GM19035 (cell line): ENCODE data around the gene EEF1A2.
"Not testable (repeated sequence)": the region's sequence is repeated elsewhere in the genome, so short reads cannot be mapped to it uniquely, and the experiment has no call there.

Source experiments
- ATAC-seq: cut with Tn5 transposase; IDR thresholded peaks from one replicate; pipeline ENCODE4 v1.9.1; 2021; ENCODE audit not compliant: unreplicated experiment

The EEF1A2 gene

DNA sequence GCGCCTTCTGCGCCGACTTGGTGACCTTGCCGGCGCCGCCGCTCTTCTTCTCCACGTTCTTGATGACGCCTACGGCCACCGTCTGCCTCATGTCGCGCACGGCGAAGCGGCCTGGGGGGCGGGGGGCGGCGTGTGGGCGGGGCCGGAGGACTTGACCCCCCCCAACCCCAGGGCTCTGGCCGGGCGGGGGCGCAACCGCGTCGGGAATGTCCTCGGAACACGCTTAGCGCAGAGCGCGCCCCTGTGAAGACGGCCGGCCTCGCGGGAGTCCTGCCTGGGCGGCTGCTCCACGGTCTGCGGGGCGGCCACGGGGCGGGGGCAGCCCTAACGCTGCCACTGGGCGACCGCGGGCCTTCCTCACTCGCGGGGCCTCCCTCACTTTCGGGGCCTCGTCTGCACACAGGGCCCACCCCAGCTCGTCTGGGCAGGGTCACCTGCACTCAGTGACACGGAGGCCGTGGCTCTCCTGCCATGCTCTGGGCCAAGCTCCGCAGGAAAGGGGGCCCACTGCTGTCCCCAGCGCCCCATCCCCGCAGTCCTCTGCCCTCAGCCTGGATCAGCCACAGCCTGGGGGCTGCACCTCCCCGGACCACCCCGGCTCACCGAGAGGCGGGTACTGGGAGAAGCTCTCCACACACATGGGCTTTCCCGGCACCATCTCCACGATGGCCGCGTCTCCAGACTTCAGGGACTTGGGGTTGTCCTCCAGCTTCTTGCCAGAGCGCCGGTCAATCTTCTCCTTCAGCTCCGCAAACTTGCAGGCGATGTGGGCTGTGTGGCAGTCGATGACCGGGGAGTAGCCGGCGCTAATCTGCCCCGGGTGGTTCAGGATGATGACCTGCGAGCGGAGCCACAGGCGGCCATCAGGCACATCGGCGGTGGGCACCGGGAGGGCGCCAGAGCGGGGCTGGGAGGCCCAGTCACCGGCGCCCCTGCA is 10.3 kb downstream of the EEF1A2 start:
- no peak for ATAC-seq

DNA sequence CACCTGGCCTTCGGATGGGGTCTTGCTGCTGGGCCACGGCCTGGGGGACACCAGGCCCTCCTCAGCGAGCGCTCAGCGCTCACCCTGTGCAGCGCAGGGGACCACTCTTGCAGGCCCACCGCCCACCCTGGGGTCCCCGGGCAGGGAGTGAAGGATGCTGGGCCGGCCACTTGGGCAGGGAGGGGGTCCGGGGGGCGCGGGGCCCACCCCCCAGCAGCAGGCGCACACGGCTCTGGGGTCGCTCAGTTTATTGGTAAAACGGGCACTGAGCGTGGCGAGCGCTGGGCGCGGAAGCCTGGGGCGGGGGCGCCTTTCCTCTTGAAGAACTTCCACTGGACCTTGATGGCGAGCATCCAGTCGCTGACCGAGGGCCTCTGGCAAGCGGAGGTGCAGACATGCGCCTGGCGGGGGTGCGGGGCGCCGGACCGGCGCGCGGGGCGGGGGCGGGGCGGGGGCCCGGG is 11.1 kb downstream of the EEF1A2 start:
- no peak for ATAC-seq

DNA sequence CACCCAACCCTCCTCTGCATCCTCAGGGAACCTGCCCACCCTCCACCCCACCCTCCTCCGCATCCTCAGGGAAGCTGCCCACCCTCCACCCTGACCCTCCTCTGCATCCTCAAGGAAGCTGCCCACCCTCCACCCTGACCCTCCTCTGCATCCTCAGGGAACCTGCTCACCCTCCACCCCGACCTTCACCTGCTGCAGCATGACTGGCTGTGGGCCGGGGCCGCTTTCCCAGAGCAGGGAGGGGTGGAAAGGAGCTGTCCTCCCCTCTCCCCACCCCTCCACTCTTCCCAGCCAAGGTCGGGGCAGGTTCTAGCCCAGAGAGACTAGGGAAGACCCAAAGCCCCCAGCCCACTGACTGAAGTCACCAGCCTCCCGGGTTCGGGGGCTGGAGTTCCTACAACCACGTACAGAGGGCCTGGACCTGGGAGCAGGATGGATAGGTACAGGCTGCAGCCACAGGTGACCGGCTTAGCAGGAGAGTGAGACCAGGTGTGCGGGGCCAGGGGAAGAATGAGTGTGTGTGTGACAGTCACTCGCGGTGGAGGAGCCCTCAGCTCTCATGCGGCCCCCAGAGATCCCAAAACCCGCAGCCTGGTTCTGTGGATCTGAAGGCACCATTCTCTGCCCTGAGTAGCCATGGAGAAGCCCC is 11.6 kb downstream of the EEF1A2 start:
- ATAC-seq: no peak

DNA sequence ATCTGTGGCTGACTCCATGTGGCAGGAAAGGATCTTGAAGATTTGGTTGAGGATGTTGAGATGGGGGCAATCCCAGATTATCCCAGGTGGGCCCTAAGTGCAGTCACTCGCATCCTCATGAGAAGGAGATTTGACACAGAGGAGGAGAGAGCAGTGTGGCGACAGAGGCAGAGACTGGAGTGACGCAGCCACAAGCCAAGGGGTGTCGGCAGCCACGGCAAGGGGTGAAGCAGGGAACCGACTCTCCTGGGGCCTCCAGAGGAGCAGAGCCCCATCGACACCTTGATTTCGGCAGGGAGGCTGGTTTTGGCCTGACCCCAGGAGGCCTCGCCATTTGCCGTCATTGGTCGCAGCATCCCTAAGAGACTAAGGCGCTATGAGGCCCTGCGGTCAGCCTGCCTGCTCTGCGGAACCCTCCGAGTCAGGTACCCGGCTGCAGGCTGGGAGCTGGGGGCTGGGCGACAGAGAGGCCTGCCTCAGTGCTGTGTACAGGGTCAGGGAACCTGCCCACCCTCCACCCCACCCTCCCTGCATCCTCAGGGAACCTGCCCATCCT is 12.5 kb downstream of the EEF1A2 start:
- no peak for ATAC-seq

DNA sequence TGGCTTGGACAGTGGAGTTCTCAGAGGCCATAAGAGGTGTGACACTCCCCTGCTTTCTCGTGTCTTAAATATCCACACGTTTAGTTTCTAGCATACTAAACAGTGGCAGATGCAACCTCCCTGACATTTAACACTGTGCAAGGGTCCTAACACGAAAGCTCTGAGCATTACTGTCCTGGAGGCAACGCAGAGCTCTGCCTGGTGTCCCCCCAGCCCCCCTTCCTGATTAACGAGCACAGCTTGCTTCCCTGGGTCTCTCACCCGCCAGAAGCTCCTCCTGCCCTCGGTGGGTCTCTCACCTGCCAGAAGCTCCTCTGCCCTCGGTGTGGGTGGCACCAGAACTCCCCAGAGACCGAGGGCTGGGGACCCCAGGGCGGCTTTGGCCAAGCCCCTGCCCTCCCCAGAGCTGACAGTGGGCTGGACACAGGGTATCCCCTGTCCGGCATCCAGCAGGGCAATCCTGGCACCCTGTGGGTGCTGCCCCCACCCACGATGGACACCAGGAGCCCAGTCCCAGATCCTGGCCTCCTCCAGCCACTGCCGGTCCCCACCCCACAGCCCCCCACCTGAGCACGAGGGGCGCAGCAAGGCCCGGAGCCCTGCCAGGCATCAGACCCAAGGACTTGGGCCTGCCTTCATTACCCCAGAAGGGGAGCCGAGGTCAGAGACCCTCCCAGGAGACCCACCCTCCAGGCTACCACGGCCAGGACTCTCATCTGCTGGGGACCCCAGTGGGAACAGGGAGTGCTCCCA is 14.1 kb downstream of the EEF1A2 start:
- ATAC-seq: no peak

DNA sequence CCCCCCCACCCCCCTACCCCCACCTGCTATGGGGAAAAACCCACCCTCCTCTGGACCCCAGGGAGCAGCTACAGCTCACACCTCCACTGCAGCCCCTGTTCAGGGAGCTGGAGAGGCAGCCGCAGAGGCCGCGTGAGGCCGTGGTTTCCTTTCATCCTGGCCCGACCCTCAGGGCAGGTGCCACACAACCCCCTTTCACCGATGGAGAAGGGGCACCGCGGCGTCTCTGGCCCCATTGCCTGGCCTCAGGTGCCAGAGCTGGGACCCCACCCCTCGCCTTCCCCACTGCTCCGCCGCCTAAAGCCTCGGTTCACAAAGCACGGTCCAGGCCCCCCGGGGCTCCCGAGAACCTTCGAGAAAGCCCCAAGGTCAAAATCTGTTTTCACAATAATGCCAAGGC is 14.6 kb downstream of the EEF1A2 start:
- no peak for ATAC-seq

DNA sequence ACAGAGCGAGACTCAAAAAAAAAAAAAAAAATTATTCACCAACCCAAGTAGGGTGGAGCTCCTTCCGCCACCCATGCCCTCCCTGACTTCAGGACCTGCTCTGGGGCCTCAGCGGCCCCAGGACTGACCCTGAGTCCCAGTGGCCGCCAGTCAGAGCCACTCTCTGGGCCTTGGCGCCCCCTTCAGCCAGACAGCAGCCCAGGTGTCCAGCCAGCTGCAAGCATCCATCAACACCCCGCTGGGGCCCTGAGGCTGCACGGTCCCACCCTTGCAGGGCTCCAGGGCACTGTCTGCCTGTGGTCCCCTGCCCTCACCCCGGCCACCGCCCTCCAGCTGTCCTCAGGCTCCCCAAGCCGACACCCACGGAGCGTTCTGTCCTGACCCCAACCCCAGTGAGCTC is 15.0 kb downstream of the EEF1A2 start:
- no peak for ATAC-seq

DNA sequence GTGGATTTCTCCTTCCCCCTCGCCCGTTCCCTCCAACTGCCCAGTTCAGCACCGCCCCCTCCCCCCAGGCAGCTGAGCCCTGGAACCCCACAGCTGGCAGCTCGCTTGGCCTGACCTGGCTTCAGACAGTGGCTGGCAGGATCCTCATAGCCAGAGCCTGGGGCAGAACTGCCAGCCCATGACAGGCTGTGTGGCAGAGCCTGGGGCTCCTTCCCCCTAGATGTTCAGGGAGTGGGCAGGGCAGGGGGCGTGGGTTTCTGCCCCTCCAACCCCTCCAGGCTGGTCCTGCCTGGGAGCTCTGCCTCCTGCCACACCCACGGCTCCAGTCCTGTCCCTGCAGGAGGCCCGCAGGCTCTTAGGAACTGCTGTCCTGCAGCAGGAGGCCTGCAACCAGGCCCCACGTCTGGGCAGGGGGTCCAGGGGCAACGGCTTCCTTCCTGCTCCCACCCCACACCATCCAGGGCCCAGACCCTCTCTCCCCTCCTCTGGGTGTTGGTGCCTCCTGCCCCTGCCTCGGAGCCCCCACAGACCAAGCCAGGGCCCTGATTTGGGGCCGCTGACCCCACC is 16.8 kb downstream of the EEF1A2 start:
- ATAC-seq: no peak

DNA sequence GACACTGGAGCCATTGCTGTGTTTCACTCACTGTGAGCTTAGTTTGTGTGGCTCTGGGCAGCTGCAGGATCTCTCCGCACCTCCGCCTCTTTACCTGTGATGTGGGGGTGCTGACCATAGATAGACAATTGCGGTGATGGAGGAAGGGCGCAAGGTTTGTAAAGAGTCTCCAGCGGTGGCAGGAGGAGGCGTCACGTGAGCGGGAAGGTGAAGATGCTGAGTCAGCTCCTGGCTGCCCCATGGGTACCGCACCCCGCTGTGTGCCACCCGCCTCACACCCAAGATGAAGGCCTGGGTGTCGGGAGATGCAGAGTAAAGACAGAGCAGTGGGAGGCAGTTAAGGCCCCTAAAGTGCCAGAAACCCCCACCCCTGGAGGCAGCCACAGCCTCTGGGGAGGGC is 17.4 kb downstream of the EEF1A2 start:
- ATAC-seq: no peak

DNA sequence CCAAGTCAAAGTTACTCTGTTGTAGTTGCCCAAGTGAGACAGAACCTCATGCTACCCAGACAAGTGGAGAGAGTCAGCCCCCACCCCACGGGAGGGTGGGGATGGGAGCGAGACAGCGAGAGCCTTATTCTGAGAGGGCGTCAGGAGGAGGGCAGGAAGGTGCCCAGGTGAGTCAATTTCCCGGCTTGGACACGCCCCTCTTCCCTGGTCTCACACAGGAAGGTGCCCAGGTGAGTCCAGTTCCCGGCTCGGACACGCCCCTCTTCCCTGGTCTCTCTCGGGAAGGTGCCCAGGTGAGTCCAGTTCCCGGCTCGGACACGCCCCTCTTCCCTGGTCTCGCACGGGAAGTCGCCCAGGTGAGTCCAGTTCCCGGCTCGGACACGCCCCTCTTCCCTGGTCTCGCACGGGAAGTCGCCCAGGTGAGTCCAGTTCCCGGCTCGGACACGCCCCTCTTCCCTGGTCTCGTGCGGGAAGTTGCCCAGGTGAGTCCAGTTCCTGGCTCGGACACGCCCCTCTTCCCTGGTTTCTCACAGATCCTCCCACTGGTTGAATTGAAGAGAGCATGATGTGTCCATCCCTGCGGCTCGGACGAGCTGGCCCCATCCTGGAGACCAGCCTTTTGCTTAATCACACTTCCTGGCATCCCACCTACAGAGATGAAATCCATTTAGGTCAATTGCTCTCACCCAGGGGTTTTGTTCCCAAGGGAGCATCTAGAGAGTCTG is 19.0 kb downstream of the EEF1A2 start:
- ATAC-seq: not testable (repeated sequence)

DNA sequence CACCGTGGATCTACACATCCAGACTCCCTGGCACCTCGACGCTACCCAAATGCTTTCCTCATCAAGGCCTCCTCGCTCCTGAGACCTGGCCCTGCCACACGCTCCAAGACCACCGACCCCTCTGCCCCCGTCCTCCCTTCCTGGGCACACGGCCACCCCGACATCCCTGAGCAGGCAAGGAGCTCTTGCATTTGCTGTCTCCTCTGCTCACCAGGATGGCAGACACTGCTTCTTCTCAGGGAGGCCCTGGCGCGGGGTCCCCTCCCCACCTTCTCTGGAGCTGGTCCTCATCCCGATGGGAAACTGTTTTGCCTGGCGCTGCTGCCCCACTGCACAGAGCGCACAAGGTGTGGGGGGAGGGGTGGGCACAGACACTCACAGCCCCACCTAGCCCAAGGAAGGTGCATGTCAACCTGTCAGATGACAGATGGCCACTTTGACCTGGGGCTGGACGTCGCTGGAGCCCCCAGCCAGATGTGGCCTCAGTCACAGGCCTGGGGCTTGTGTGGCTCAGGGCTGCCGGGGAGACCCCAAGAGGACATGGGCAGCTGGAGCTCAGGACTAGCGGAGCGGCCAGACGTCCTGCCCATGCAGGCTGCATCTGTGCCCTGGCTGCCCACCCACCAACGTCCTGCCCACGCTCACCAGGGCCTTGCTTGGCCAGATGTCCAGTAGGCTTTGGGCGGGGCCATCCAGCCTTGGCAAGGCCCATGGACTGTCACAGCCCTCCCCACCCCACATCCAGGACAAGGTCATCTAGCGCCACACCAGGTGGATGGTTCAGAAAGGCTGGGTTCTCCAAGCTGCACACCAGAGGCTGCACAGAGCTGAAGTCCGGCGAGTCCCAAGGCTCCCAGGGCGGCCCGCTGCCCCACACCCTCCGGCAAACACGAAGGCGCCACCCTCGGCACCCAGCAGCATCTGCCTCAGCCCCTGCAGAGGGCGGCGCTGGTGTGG is 20.3 kb downstream of the EEF1A2 start:
- ATAC-seq: no peak

DNA sequence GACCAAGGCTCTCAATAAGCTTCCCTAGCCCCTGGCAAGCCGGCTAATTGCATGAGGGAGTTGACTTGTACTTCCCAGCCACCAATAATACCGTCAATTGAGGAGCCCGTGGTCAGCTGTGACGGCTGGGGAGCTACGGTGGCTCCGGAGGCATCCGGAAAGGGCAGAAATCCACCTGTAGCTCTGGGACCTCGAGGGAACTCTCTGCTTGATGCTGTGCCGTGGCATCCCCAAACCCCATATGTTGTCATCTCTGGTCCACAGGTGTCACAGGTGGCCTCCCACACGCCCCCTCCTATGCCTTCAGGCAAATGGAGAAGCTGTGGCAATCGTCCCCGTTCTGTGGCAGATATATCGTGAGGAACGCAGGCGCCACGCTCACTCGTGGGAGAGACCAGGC is 20.9 kb downstream of the EEF1A2 start:
- ATAC-seq: no peak

DNA sequence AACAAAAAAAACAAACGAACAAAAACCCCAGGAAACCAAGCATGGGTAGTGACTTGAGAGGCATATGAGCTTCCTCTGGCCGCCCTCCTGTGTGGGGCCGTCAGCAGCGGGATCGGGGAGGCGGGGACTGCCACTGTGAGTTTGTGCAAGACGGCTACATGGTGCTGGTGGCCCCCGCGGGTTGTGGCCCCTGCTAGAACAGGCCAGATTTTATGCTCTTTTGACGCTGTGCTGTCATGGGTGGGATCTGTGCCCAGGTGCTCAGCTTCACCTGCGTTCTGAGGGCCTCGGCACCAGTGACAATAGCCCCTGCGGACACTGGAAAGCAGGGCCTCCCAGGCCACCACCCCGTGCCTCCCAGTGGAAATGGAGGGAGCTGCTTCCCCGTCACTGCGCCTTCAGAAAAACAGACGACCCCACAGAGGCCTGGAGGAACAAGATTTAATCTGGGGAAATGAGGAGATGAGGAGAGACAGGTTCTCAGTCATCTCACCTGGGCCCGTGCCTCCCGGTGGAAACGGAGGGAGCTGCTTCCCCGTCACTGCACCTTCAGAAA is 21.7 kb downstream of the EEF1A2 start:
- no peak for ATAC-seq

DNA sequence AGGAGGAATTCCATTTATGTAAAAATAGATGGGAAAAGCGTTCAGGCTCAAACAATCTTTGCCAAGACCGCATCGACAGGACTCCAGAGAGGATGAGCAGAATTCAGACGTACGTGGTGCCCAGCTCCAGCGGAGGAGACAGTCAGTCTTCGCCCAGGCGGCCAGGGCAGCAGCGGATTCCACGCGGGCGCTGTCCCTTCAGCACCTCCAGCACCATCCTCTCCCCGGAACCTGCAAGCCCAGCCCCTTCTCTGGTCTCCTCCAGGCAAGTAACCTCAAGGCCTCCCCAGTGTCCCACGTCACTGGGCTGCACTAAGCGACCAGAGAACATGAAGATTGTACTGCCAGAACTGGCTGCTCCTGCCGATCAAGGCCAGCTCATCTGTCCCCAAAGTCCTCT is 23.7 kb downstream of the EEF1A2 start:
- no peak for ATAC-seq

DNA sequence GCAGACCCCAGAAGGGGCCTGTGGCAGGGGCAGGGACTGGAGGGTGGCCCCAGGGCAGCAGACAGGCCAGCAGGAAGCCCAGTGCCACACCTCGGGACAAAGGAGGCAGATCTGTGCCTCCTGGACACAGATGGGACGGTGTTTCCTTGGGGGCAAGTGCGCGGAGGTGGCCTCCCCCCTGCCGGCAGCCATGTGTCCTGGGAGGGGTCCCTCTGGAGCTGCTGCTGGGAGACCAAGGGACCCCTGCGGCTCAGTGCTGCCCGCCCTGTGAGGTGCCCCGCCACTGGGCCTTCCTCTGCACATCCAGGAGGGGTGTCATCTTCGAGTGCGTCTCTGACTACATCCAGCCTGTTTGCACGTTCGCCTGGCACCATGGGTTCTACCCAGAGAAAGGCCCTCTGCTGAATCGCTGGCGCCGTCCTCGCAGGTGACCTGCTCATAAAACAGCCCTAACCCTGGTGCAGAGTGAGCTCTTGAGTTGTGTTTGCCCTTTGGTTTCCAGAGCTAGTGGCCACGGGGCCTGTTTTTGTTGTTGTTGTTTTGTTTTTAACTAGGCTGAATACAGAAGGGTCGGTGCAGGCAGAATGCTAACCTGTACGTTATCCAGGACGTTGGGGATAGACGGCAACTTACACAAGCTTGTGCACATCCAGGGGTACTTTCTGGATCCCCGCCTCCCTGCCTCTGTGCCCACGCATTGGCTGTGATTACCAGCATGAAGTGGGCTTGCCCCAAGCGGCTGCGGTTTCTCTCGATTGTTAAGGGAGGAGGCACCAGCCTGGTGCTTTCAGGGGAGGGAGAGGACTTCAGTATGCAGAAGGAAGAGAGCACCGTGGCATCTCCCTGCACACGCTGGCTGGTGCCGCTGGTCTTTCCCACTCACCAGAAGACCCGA is 25.1 kb downstream of the EEF1A2 start:
- ATAC-seq: no peak

DNA sequence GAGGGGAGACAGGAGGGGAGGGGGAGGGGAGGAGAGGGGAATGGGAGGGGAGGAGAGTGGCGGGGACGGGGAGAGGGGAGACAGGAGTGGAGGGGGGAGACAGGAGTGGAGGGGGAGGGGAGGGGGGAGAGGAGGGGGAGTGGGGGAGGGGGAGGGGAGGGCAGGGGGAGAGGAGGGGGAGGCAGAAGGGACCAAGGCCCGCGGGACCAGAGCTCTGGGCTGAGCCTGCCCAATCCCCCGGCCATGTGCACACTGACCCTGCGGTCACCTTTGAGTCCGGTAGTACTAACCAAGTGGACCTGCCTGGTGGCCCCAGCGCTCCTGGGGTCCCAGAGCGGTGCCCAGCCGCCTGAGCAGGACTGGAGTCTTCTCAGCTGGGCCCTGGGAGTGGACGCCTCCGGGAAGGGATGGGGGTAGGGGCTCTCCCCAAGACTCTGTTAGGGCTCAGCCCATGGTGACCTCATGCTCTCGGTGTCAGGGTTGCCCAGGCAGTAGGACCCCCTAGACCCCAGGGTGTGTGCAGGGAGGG is 26.0 kb downstream of the EEF1A2 start:
- no peak for ATAC-seq

DNA sequence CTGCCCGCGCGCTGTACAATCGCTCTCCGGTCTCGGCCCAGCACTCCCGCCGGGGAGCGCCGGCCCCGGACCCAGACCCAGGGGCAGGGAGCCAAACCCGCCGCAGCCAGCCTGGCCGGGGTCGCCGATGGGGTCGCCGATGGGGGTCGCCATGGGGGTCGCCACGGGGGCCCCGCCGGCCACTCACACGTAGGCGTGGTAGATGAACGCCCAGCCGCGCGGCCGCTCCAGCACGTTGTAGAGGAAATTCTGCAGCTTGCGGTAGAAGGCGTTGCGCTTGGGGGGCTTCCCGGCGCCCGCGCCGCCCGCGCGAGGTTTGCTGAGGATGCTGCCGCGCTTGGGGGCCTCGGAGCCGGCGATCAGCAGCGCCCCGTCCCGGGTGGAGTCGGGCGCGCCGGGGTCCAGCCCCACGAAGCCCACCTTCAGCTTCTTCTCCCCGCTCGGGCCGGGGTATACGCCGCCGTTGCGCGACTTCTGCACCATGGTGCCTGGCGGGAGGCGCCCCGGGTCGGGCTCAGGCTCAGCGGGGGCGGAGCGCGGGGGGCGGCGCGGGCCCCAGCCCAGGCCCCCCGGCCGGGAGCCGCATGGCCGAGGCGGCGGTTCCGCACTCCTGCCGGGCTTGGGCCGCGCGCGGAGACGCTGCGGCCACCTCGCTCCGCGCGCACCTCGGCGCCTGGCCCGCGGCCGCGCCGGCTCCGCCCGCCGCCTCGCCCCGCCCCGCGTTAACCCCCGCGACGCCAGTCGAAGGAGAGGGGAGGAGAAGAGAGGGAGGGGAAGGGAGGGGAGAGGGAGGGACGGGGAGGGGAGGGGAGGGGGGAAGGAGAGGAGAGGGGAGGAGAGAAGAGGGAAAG is 26.7 kb downstream of the EEF1A2 start, which contains the start of gene KCNQ2:
KCNQ2 (minus strand) TSS at position 675 of the 851 bp plus-strand sequence; CDS start at position 483, 192 bp downstream.
- no peak for ATAC-seq
